NT2/D1 (cell line): ENCODE data around the gene ENO2.

ENCODE experiments used
- SUZ12 ChIP-seq: IDR thresholded peaks from 2 replicates; pipeline ENCODE4 v1.6.1; 2011; ENCODE audit not compliant: insufficient read length, insufficient read depth; ENCODE audit errors: extremely low read depth
- YY1 ChIP-seq: IDR thresholded peaks from 2 replicates; pipeline ENCODE4 v1.6.1; 2011; ENCODE audit not compliant: insufficient read length, insufficient read depth
- ZNF274 ChIP-seq: IDR thresholded peaks from 2 replicates; pipeline ENCODE4 v1.6.1; 2011; ENCODE audit warnings: mild to moderate bottlenecking, low read depth, low read length

- TF ChIP-seq YY1 (no peak), ZNF274 (no peak), SUZ12 (no peak)
These were observed 18.4 kb downstream of the ENO2 start for GRCh38 chr12:6932766-6933165.
